K562 (cell line): ENCODE data around the gene RALY. TPM values are rescaled to one million over a fixed set of nuclear protein-coding genes. Genes with fewer than 3 reads are reported as not detected.
A peak's percentile ranks its signal among the peaks of the same experiment; 100 is the strongest.

Experiments used
- ARHGAP35 ChIP-seq: fragments of 450-650 bp; IDR thresholded peaks from 2 replicates; pipeline ENCODE4 v1.6.1; 2018; ENCODE audit not compliant: partially characterized antibody
- CREBBP ChIP-seq: IDR thresholded peaks from one replicate; pipeline ENCODE4 v1.6.1; 2012; ENCODE audit warnings: low read depth, mild to moderate bottlenecking, control low read depth, inconsistent platforms, low read length
- ESRRB ChIP-seq: fragments of 250-450 bp; sonication (Bioruptor Pico); IDR thresholded peaks from 2 replicates; pipeline ENCODE4 v1.5.0; 2020; ENCODE audit warnings: mild to moderate bottlenecking, moderate library complexity, borderline replicate concordance
- IRF1 ChIP-seq: sonication (generic); formaldehyde crosslinking; IDR thresholded peaks from 2 replicates; pipeline ENCODE4 v1.8.0; 2022; ENCODE audit warnings: missing genetic modification reagents, mild to moderate bottlenecking, borderline replicate concordance
- KAT8 ChIP-seq: fragments of 450-650 bp; IDR thresholded peaks from 2 replicates; pipeline ENCODE4 v1.6.1; 2016; ENCODE audit warnings: low read depth, mild to moderate bottlenecking
- MECOM ChIP-seq: fragments of 250-450 bp; sonication (Bioruptor Pico); IDR thresholded peaks from 2 replicates; pipeline ENCODE4 v1.8.0; 2022; ENCODE audit warnings: inconsistent platforms
- NRF1 ChIP-seq, 2 experiments: fragments of 450-650 bp; IDR thresholded peaks in 1 of 2; conservative IDR thresholded peaks in 1 of 2; 2 replicates each; pipeline ENCODE4 v1.6.1; 2014; ENCODE audit warnings: mild to moderate bottlenecking in 2 of 2
- PBX2 ChIP-seq, 2 experiments: IDR thresholded peaks in 1 of 2; conservative IDR thresholded peaks in 1 of 2; 2 replicates each; pipeline ENCODE4 v1.6.1; 2016; ENCODE audit warnings: low read depth in 2 of 2, mild to moderate bottlenecking in 1 of 2, missing compliant biosample characterization in 1 of 2, missing genetic modification characterization in 1 of 2, moderate library complexity in 1 of 2
- RBM22 ChIP-seq: fragments of 200-400 bp; formaldehyde crosslinking; IDR thresholded peaks from 2 replicates; pipeline ENCODE4 v1.6.1; 2018; ENCODE audit warnings: low read length, low read depth; ENCODE audit not compliant: poor library complexity, severe bottlenecking
- SAP30 ChIP-seq: fragments of 200-600 bp; sonication (generic); IDR thresholded peaks from 2 replicates; pipeline ENCODE4 v1.6.1; 2012; ENCODE audit warnings: borderline replicate concordance, low read depth, mild to moderate bottlenecking, moderate library complexity, low read length, control low read depth, inconsistent platforms; ENCODE audit not compliant: insufficient read depth, poor library complexity, severe bottlenecking
- SIN3B ChIP-seq: fragments of 450-650 bp; IDR thresholded peaks from 2 replicates; pipeline ENCODE4 v1.6.1; 2017; ENCODE audit warnings: low read depth, mild to moderate bottlenecking, moderate library complexity
- TCF3 ChIP-seq: sonication (generic); formaldehyde crosslinking; IDR thresholded peaks from 2 replicates; pipeline ENCODE4 v1.4.0; 2020; ENCODE audit warnings: mild to moderate bottlenecking, missing genetic modification reagents
- UBTF ChIP-seq, 2 experiments: IDR thresholded peaks; 2 replicates each; pipeline ENCODE4 v1.6.1; 2012; ENCODE audit warnings: improper control_type of control experiment in 2 of 2, low read depth in 2 of 2, low read length in 2 of 2, borderline replicate concordance in 1 of 2
- XRCC5 ChIP-seq: fragments of 200-400 bp; formaldehyde crosslinking; IDR thresholded peaks from 2 replicates; pipeline ENCODE4 v1.6.1; 2017; ENCODE audit warnings: low read depth, mild to moderate bottlenecking, low read length
- ZFP30 ChIP-seq: fragments of 250-450 bp; sonication (Bioruptor Pico); IDR thresholded peaks from 2 replicates; pipeline ENCODE4 v1.8.0; 2022; ENCODE audit warnings: moderate library complexity, mild to moderate bottlenecking, inconsistent platforms, borderline replicate concordance
- ZNF311 ChIP-seq: fragments of 250-450 bp; sonication (Bioruptor Pico); IDR thresholded peaks from 2 replicates; pipeline ENCODE4 v1.4.0; 2020; ENCODE audit warnings: mild to moderate bottlenecking, moderate library complexity
- ZNF609 ChIP-seq: sonication (generic); formaldehyde crosslinking; IDR thresholded peaks from 2 replicates; pipeline ENCODE4 v1.8.1; 2023; ENCODE audit warnings: missing genetic modification reagents, mild to moderate bottlenecking, borderline replicate concordance
- polyA plus RNA-seq, 8 experiments: library from polyadenylated mRNA; depleted of rRNA in 4 of 8; stranded (reverse) in 5 of 8; unstranded in 3 of 8; fragments of >200 nt; fragmentation: Nextera tagmentation in 2 of 8; fragmentation: Illumina TruSeq in 1 of 8; extraction: Ambion mirVana in 2 of 8; extraction: Trizol in 1 of 8; gene quantifications; 2 replicates each; pipeline versions ENCODE4 v1.2.1 to v1.2.3, GENCODE V29; 2011 to 2014; ENCODE audit warnings: inconsistent platforms in 1 of 8, missing spikeins in 1 of 8
- total RNA-seq, 7 experiments: library from RNA; depleted of rRNA in 6 of 7; stranded (reverse); fragments of >200 nt in 6 of 7; fragmentation: Illumina TruSeq in 2 of 7; extraction: Trizol in 2 of 7; gene quantifications; 2 replicates each; pipeline versions ENCODE4 v1.2.1 to v1.2.3, GENCODE V29; 2011 to 2021; ENCODE audit warnings: low replicate concordance in 1 of 7

RALY gene
- total and polyA plus RNA-seq, 9 of the 15 experiments (the other 6 are each of a cell fraction or from before 2014, with no cell fraction given): 0.80 to 207 (median 128) TPM

- TF ChIP-seq PBX2 (CRISPR knock-in tag; IDR thresholded peaks at IDR 0.05; ENCODE audit: low read depth) (no peak), PBX2 (tag; conservative IDR thresholded peaks at IDR 0.05; ENCODE audit: low read depth) (no peak), ARHGAP35 (no peak), ZNF311 (CRISPR knock-in tag) (no peak), ESRRB (CRISPR knock-in tag) (no peak), KAT8 (no peak), CREBBP (no peak), IRF1 (CRISPR knock-in tag) (no peak), ZNF609 (CRISPR knock-in tag) (no peak), RBM22 (no peak), UBTF (IDR thresholded peaks at IDR 0.05; ENCODE audit: borderline replicate concordance in 1 of 2, low read depth in 2 of 2, low read length in 2 of 2) (no peak), SIN3B (no peak), ZFP30 (no peak), XRCC5 (no peak), MECOM (no peak), TCF3 (CRISPR knock-in tag) (peak; percentile 64), NRF1 (conservative IDR thresholded peaks at IDR 0.05 in 1 of 2, IDR thresholded peaks at IDR 0.05 in 1 of 2) (no peak), SAP30 (no peak)
Measured at GRCh38 chr20:34004227-34004626, 10.5 kb downstream of the RALY start (continued).
